Gastrocnemius medialis (tissue), 4 donors: ENCODE data around the gene RAD51B. TPM values are rescaled to one million over a fixed set of nuclear protein-coding genes. Genes with fewer than 3 reads are reported as not detected.

Experiments used
- ATAC-seq, 2 donors: fragments of 150-250 bp; one replicate each; pipeline ENCODE4 v1.9.1; 2016
- DNase-seq, 2 donors: peaks; one replicate each; pipeline ENCODE4 v3.0.0-alpha.2; 2019
- H3K27ac ChIP-seq, 4 donors: fragments of 200-600 bp; sonication (generic); 1 replicate in 1 of 4; 2 replicates in 3 of 4; pipeline ENCODE4 v1.5.1; 2016 to 2018; ENCODE audit warnings: mild to moderate bottlenecking in 2 of 4, moderate library complexity in 1 of 4
- H3K27me3 ChIP-seq, 3 donors: fragments of 200-600 bp; sonication (generic) in 2 of 3; 1 replicate in 1 of 3; 2 replicates in 2 of 3; pipeline versions ENCODE4 v1.5.1 to v1.6.0; 2016 to 2019; ENCODE audit warnings: mild to moderate bottlenecking in 1 of 3, moderate library complexity in 1 of 3
- H3K36me3 ChIP-seq, 2 donors: fragments of 200-600 bp; sonication (generic) in 1 of 2; one replicate each; pipeline ENCODE4 v1.5.1; 2017 to 2018
- H3K4me1 ChIP-seq, 2 donors: fragments of 200-600 bp; sonication (generic) in 1 of 2; one replicate each; pipeline ENCODE4 v1.5.1; 2016 to 2017; ENCODE audit warnings: mild to moderate bottlenecking in 2 of 2
- H3K4me3 ChIP-seq, 4 donors: fragments of 200-600 bp; sonication (generic) in 3 of 4; 1 replicate in 1 of 4; 2 replicates in 3 of 4; pipeline ENCODE4 v1.5.1; 2016 to 2019; ENCODE audit warnings: mild to moderate bottlenecking in 2 of 4
- H3K9me3 ChIP-seq, 3 donors: fragments of 200-600 bp; sonication (generic) in 2 of 3; 1 replicate in 1 of 3; 2 replicates in 2 of 3; pipeline ENCODE4 v1.5.1; 2016 to 2019
- CTCF ChIP-seq, 5 experiments: fragments of 450-650 bp in 3 of 5; fragments of 200-600 bp in 2 of 5; sonication (generic) in 2 of 5; IDR thresholded peaks in 4 of 5; conservative IDR thresholded peaks in 1 of 5; 1 replicate in 4 of 5; 2 replicates in 1 of 5; pipeline ENCODE4 v1.5.1; 2016 to 2019; ENCODE audit warnings: antibody characterized with exemption in 5 of 5, mild to moderate bottlenecking in 3 of 5, moderate library complexity in 3 of 5
- POLR2A ChIP-seq, 2 donors: fragments of 450-650 bp; IDR thresholded peaks; one replicate each; pipeline ENCODE4 v1.6.1; 2017; ENCODE audit warnings: antibody characterized with exemption in 2 of 2, mild to moderate bottlenecking in 2 of 2, moderate library complexity in 2 of 2
- in situ Hi-C, 4 donors: fragments of 200-750 bp; cut with MboI; loops; one replicate each; pipeline versions ENCODE4 v1.15.0 to v1.8.0; 2017; ENCODE audit warnings: low sequenced_read_pairs in 4 of 4
- intact Hi-C: fragments of 100-400 bp; cut with DNase I; formaldehyde crosslinking; loops from one replicate; pipeline ENCODE4 v1.15.1; 2023; ENCODE audit warnings: low total_unique reads
- total RNA-seq, 4 donors: library from RNA; depleted of rRNA; stranded (reverse); fragments of >200 nt; gene quantifications; one replicate each; pipeline versions ENCODE4 v1.1.0 to v1.2.3, GENCODE V29; 2016

The RAD51B gene
- total RNA-seq, 4 donors from 2014 or later: 1.6 to 3.3 (median 2.4) TPM

GRCh38 chr14:68357777-68358176, 538.2 kb downstream of the RAD51B start:
- H3K4me1 ChIP-seq: no peaks in the 10 kb centered on the region
- no peaks in the 10 kb centered on the region for H3K27me3 ChIP-seq
- no peak for ATAC-seq
- no peaks in the 10 kb centered on the region for H3K36me3 ChIP-seq
- DNase-seq: no peak
- intact Hi-C loops (no loop called here), in situ Hi-C loops (no loop called here)
- H3K9me3 ChIP-seq: no peaks in the 10 kb centered on the region
- TF ChIP-seq CTCF (IDR thresholded peaks at IDR 0.05 in 4 of 5, conservative IDR thresholded peaks at IDR 0.05 in 1 of 5): no peak
- TF ChIP-seq POLR2A (IDR thresholded peaks at IDR 0.05): no peak
- no peak overlapping the region for H3K27ac ChIP-seq
- H3K4me3 ChIP-seq: no peak overlapping the region

- in situ Hi-C loops: no loop called here
- no peak overlapping the region for H3K27ac ChIP-seq
These were observed 538.9 kb downstream of the RAD51B start for GRCh38 chr14:68358500-68358899.

GRCh38 chr14:68359022-68359836, 539.6 kb downstream of the RAD51B start:
- H3K4me1 ChIP-seq: no peaks in the 10 kb centered on the region
- no peaks in the 10 kb centered on the region for H3K36me3 ChIP-seq
- no peak overlapping the region for H3K4me3 ChIP-seq
- H3K27ac ChIP-seq: peak overlapping the region in 2 of 4 donors; percentile 2 to 33
- in situ Hi-C loops: no loop called here
- TF ChIP-seq CTCF (IDR thresholded peaks at IDR 0.05 in 4 of 5, conservative IDR thresholded peaks at IDR 0.05 in 1 of 5) (no peak), POLR2A (IDR thresholded peaks at IDR 0.05) (no peak)
- DNase-seq (no peak), ATAC-seq (no peak)
- no peaks in the 10 kb centered on the region for H3K9me3 ChIP-seq
- intact Hi-C loops: no loop called here
- H3K27me3 ChIP-seq: no peaks in the 10 kb centered on the region

More at GRCh38 chr14:68358500-68358899, 538.9 kb downstream of the RAD51B start:
- Histone ChIP-seq H3K9me3 (no peaks in the 10 kb centered on the region), H3K4me3 (no peak overlapping the region), H3K27me3 (no peaks in the 10 kb centered on the region), H3K36me3 (no peaks in the 10 kb centered on the region), H3K4me1 (no peaks in the 10 kb centered on the region)
- TF ChIP-seq POLR2A (IDR thresholded peaks at IDR 0.05): no peak
- TF ChIP-seq CTCF (IDR thresholded peaks at IDR 0.05 in 4 of 5, conservative IDR thresholded peaks at IDR 0.05 in 1 of 5): no peak
- DNase-seq: no peak
- intact Hi-C loops: no loop called here
- no peak for ATAC-seq

GRCh38 chr14:68359837-68360552, 540.4 kb downstream of the RAD51B start:
- peak in 1 of 2 donors; percentile 62 for ATAC-seq

More at GRCh38 chr14:68359837-68360552, 540.4 kb downstream of the RAD51B start:
- DNase-seq: peak; percentile 20 to 42
- Histone ChIP-seq H3K27ac (peak overlapping the region in 2 of 4 donors; percentile 2 to 33), H3K4me3 (no peak overlapping the region), H3K27me3 (no peaks in the 10 kb centered on the region), H3K36me3 (no peaks in the 10 kb centered on the region), H3K9me3 (no peaks in the 10 kb centered on the region), H3K4me1 (no peaks in the 10 kb centered on the region)
- in situ Hi-C loops (no loop called here), intact Hi-C loops (no loop called here)
- TF ChIP-seq POLR2A (IDR thresholded peaks at IDR 0.05) (no peak), CTCF (IDR thresholded peaks at IDR 0.05 in 4 of 5, conservative IDR thresholded peaks at IDR 0.05 in 1 of 5) (no peak)
